WTC11 (cell line): ENCODE measurements around the gene YTHDC2.

Experiments used
- SP1 ChIP-seq: sonication (generic); formaldehyde crosslinking; conservative IDR thresholded peaks from 2 replicates; pipeline ENCODE4 v1.8.1; 2022; ENCODE audit warnings: missing genetic modification reagents
- TF ChIP-seq, protein P1 (sequence below): sonication (generic); formaldehyde crosslinking; IDR thresholded peaks from 2 replicates; pipeline ENCODE4 v1.8.0; 2022; ENCODE audit warnings: mild to moderate bottlenecking, missing genetic modification reagents
- TF ChIP-seq, protein P2 (sequence below): sonication (generic); formaldehyde crosslinking; IDR thresholded peaks from 2 replicates; pipeline ENCODE4 v1.8.1; 2022; ENCODE audit warnings: low read depth, missing genetic modification reagents, borderline replicate concordance
- TF ChIP-seq, protein P3 (sequence below): sonication (generic); formaldehyde crosslinking; IDR thresholded peaks from 2 replicates; pipeline ENCODE4 v1.8.0; 2023; ENCODE audit warnings: mild to moderate bottlenecking, missing genetic modification reagents
- TF ChIP-seq, protein P4 (sequence below): fragments of 200-600 bp; IDR thresholded peaks from 2 replicates; pipeline ENCODE4 v1.8.0; 2022; ENCODE audit warnings: antibody characterized with exemption
- TF ChIP-seq, protein P5 (sequence below): sonication (generic); formaldehyde crosslinking; IDR thresholded peaks from 2 replicates; pipeline ENCODE4 v1.8.1; 2022; ENCODE audit warnings: mild to moderate bottlenecking, moderate library complexity, missing genetic modification reagents

DNA sequence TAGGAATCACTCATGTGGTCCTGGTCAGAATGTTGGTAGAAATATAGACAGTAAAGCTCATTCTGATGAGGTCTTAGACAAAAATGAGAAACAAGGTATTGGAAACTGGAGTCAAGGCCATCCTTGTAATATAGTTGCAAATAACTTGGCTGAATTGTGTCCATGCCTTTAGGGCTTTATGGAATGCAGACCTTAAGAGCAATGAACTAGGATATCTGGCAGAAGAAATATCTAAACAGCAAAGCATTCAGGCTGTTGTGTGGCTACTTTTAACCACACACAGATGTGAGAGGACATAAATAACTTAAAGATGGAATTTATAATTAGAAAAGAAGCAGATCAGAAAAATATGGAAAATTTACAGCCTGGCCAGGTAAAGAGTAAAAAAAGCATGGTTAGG lies 128.2 kb downstream of the YTHDC2 start:
- TF ChIP-seq, protein P1, sequence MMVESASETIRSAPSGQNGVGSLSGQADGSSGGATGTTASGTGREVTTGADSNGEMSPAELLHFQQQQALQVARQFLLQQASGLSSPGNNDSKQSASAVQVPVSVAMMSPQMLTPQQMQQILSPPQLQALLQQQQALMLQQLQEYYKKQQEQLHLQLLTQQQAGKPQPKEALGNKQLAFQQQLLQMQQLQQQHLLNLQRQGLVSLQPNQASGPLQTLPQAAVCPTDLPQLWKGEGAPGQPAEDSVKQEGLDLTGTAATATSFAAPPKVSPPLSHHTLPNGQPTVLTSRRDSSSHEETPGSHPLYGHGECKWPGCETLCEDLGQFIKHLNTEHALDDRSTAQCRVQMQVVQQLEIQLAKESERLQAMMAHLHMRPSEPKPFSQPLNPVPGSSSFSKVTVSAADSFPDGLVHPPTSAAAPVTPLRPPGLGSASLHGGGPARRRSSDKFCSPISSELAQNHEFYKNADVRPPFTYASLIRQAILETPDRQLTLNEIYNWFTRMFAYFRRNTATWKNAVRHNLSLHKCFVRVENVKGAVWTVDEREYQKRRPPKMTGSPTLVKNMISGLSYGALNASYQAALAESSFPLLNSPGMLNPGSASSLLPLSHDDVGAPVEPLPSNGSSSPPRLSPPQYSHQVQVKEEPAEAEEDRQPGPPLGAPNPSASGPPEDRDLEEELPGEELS (CRISPR knock-in tag): no peak
- TF ChIP-seq, protein P2, sequence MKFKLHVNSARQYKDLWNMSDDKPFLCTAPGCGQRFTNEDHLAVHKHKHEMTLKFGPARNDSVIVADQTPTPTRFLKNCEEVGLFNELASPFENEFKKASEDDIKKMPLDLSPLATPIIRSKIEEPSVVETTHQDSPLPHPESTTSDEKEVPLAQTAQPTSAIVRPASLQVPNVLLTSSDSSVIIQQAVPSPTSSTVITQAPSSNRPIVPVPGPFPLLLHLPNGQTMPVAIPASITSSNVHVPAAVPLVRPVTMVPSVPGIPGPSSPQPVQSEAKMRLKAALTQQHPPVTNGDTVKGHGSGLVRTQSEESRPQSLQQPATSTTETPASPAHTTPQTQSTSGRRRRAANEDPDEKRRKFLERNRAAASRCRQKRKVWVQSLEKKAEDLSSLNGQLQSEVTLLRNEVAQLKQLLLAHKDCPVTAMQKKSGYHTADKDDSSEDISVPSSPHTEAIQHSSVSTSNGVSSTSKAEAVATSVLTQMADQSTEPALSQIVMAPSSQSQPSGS: no peak
- TF ChIP-seq SP1 (CRISPR knock-in tag): no peak
- TF ChIP-seq, protein P3, sequence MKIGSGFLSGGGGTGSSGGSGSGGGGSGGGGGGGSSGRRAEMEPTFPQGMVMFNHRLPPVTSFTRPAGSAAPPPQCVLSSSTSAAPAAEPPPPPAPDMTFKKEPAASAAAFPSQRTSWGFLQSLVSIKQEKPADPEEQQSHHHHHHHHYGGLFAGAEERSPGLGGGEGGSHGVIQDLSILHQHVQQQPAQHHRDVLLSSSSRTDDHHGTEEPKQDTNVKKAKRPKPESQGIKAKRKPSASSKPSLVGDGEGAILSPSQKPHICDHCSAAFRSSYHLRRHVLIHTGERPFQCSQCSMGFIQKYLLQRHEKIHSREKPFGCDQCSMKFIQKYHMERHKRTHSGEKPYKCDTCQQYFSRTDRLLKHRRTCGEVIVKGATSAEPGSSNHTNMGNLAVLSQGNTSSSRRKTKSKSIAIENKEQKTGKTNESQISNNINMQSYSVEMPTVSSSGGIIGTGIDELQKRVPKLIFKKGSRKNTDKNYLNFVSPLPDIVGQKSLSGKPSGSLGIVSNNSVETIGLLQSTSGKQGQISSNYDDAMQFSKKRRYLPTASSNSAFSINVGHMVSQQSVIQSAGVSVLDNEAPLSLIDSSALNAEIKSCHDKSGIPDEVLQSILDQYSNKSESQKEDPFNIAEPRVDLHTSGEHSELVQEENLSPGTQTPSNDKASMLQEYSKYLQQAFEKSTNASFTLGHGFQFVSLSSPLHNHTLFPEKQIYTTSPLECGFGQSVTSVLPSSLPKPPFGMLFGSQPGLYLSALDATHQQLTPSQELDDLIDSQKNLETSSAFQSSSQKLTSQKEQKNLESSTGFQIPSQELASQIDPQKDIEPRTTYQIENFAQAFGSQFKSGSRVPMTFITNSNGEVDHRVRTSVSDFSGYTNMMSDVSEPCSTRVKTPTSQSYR: no peak
- TF ChIP-seq, protein P4, sequence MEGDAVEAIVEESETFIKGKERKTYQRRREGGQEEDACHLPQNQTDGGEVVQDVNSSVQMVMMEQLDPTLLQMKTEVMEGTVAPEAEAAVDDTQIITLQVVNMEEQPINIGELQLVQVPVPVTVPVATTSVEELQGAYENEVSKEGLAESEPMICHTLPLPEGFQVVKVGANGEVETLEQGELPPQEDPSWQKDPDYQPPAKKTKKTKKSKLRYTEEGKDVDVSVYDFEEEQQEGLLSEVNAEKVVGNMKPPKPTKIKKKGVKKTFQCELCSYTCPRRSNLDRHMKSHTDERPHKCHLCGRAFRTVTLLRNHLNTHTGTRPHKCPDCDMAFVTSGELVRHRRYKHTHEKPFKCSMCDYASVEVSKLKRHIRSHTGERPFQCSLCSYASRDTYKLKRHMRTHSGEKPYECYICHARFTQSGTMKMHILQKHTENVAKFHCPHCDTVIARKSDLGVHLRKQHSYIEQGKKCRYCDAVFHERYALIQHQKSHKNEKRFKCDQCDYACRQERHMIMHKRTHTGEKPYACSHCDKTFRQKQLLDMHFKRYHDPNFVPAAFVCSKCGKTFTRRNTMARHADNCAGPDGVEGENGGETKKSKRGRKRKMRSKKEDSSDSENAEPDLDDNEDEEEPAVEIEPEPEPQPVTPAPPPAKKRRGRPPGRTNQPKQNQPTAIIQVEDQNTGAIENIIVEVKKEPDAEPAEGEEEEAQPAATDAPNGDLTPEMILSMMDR: no peak
- TF ChIP-seq, protein P5, sequence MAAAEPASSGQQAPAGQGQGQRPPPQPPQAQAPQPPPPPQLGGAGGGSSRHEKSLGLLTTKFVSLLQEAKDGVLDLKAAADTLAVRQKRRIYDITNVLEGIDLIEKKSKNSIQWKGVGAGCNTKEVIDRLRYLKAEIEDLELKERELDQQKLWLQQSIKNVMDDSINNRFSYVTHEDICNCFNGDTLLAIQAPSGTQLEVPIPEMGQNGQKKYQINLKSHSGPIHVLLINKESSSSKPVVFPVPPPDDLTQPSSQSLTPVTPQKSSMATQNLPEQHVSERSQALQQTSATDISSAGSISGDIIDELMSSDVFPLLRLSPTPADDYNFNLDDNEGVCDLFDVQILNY (CRISPR knock-in tag): no peak
